Mononuclear cell (primary cell): Measurements from ENCODE around the gene KCNQ1OT1. TPM values are rescaled to one million over a fixed set of nuclear protein-coding genes. Genes with fewer than 3 reads are reported as not detected.

Experiments
- H3K27me3 ChIP-seq: 2 replicates; pipeline ENCODE4 v1.6.0; 2011; ENCODE audit warnings: low read length, control low read depth; ENCODE audit not compliant: insufficient read depth
- H3K4me1 ChIP-seq: 2 replicates; pipeline ENCODE4 v1.5.1; 2011; ENCODE audit warnings: mild to moderate bottlenecking, low read length, control low read depth; ENCODE audit not compliant: insufficient read depth
- H3K4me3 ChIP-seq: 2 replicates; pipeline ENCODE4 v1.5.1; 2011; ENCODE audit warnings: mild to moderate bottlenecking, low read length, moderate library complexity
- H3K9me3 ChIP-seq: 2 replicates; pipeline ENCODE4 v1.5.1; 2011; ENCODE audit warnings: low read depth, mild to moderate bottlenecking, control low read depth, low read length
- total RNA-seq: library from RNA; depleted of rRNA; stranded (reverse); fragments of >200 nt; gene quantifications from one replicate; pipeline ENCODE4 v1.2.3, GENCODE V29; 2012

The KCNQ1OT1 gene
- total RNA-seq, 1 donor, result 0.31 TPM

DNA sequence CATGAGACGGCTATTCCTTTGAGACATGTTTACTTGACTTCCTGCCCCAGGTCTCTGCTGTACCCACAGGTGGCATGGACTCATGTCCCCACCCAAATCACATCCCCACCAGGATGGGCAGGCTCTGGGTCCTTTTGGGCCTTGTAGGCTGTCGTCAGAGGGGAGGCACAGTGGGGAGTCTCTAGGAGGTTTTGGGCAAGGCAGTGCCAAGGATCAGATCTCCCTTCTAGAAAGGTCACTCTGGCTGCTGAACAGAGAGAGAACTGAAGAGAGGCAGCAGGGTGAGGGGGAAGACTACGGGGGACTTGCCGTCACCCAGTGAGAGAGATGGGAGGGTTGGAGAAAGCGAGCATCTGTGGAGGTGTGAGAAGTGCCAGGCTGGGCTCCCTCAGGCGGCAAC lies 4.6 kb upstream of the KCNQ1OT1 start:
- no peak overlapping the region for H3K4me3 ChIP-seq
- no peaks in the 10 kb centered on the region for H3K27me3 ChIP-seq
- peaks cover 5% of the 10 kb centered on the region for H3K4me1 ChIP-seq
- H3K9me3 ChIP-seq, result no peaks in the 10 kb centered on the region

DNA sequence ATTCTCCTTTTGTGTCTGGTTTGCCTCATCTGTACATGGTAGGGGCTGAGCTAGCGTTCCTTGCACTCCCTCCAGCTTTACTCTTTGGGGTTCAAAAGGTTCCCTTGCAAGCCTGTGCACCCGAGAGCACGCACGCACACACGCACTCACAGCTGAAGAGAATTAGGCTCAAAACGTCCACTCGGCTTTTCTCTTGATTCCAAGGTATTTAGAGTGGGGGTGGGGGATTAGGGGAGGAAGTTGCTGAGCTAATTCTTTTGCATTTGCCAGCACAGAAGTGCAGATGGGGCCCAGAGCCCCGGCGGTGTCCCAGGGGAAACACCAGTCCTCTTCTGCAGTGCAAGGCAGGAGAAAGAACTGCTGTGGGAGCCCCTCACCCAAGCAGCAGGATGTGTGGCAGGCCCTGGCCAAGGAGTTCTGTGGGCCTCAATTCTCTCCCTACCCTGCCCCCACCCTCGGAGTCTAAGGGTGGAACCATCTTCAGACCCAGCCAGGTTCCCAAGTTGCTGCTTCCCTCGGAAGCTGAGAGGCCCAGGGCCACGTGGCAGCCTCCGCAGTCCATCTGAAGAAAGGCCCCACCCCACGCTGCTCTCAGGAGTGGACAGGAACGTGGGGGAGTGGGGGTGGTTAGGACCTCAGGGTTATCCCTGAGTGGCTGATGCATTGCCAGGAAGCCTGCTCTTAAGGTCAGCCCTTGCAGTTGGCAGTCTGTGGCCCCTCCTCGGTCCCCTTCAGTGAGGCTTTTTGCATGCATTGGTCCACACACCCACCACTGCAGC lies 3.8 kb upstream of the KCNQ1OT1 start:
- H3K27me3 ChIP-seq, result no peaks in the 10 kb centered on the region
- H3K4me3 ChIP-seq, result no peak overlapping the region
- H3K4me1 ChIP-seq, result peaks cover 12% of the 10 kb centered on the region
- no peaks in the 10 kb centered on the region for H3K9me3 ChIP-seq

DNA sequence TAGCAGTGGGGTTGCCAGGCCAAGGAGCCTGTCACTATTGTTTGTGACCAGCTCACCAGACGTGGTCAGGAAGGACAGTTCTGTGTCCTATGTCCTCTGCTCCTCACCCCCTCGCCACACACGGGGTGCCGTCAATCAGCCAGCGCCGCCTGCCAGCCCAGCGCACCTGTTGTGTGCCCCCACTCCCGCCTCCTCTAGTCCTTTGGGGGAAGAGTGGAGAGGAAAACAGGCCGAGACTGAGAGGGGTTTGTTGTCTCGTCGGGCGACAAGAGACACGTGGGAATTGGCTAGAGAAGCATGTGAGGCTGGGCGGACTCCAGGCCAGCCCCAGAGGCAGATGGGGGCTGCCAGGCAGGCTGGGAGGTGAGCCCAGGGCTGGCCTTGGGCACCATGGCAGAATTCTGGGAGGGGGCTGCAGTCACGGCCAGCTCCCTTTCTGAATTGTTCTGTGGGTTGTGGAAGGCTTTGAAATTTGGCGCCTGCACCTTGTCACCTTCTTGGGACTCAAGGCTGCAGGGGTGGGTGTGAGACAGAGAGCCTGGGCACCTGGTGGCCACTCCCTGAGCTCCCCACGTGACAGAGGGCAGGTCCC lies 3.1 kb upstream of the KCNQ1OT1 start:
- Histone ChIP-seq H3K4me1 (peaks cover 16% of the 10 kb centered on the region), H3K4me3 (no peak overlapping the region), H3K27me3 (no peaks in the 10 kb centered on the region), H3K9me3 (no peaks in the 10 kb centered on the region)

DNA sequence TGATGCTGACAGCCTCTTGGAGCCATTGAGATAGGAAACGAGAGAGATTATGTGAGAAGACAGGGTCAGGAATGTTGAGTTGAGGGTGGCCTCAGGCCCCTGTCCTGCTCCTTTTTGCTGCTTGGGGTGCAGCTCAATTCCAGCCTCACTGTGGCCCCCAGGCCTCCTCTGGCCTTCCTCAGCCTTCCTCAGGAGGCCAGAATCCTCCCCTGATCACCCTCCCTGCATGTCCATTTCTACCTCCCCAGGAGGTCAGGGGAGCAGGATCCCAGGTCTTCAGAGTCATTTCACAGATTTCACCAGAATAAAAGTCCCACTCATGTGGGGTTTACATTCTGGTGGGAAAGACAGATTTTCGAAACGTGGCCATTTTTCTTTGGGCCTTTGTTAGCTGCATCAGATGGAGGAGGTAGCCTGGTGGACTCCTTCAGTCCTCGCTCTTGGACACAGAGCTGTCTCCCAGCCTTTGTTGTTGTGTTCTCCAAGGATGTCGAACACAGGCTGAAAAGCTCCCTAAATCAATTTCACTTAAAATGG lies 2.2 kb upstream of the KCNQ1OT1 start:
- H3K4me3 ChIP-seq, result no peak overlapping the region
- H3K4me1 ChIP-seq, result peaks cover 16% of the 10 kb centered on the region
- no peaks in the 10 kb centered on the region for H3K9me3 ChIP-seq
- H3K27me3 ChIP-seq, result no peaks in the 10 kb centered on the region

DNA sequence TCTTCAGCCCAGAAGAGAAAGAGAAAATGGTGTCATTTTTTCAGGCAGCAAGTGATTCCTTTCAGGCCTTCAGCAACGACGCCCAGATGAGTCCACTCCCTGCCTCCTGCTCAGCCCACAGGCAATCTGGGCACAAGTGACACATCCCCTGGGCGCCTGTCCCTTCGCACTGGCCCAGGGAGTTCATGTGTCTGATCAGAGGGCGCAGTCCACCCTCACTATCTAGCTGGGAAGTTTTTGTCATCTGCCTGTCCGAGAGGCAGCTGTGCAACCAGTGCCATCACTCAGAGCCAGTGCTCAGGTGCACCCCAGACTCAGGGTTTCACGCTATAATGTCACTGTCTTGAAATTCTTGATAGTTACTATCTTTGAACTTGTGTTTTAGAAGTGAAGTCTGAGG lies 1.4 kb upstream of the KCNQ1OT1 start:
- peaks cover 16% of the 10 kb centered on the region for H3K4me1 ChIP-seq
- H3K27me3 ChIP-seq, result no peaks in the 10 kb centered on the region
- H3K9me3 ChIP-seq, result no peaks in the 10 kb centered on the region
- H3K4me3 ChIP-seq, result no peak overlapping the region

DNA sequence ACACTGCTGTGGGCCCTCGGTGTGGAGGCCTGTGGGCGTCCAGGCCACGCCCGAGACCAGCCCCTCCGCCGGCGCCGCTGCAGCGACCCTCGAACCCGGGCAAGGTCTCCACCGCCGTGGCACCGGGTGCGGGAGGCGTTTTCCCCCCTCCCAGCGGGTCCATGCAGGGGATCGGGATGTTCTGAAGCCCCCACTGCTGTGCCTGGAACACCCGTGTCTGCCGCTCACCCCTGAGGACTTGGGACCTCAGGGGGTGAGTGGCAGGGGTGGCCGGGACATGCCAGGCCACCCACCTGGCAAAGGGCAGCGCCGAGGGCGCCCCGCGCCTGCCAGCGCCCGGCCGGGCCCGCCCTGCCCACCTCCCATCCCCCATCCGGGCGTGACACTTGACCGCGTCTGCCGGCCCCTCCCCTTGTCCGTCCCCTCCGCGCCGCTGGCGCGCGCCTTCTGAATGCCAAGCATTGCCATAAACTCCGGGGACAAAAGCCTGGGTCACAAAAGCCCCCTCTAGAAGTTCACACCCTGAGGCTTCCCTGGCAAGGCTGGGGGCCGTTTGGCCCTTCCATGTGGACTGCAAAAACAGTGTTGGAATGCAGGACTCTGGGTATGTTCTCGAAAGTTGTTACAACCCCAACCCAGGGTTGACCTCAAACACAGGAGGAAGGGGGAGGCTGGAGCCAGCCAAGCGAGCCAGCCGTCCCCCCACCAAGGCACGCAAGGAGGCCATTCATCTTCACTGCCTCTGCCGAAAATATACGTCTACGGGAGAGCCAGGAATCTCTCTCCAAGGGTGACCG lies 819 bp upstream of the KCNQ1OT1 start:
- Histone ChIP-seq H3K27me3 (no peaks in the 10 kb centered on the region), H3K4me1 (peaks cover 16% of the 10 kb centered on the region), H3K4me3 (peak overlapping the region; percentile 49), H3K9me3 (no peaks in the 10 kb centered on the region)

DNA sequence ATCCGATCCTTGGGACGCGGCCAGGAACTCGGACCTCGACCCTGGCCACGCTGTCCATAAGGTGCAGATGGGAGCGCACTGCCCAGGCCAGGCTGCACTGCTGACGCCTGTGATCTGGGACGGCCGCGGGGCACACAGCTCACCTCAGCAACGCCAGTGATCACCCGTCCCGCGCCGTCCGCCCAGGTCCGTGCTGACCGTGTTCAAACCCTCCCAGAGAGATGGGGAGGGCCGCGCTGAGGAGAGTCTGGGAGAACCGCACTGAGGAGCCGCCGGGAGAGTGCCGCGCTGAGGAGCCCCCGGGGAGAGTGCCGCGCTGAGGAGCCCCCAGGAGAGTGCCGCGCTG lies 636 bp downstream of the KCNQ1OT1 start:
- no peaks in the 10 kb centered on the region for H3K27me3 ChIP-seq
- H3K4me1 ChIP-seq, result peaks cover 16% of the 10 kb centered on the region
- H3K4me3 ChIP-seq, result peak overlapping the region; percentile 49
- no peaks in the 10 kb centered on the region for H3K9me3 ChIP-seq

DNA sequence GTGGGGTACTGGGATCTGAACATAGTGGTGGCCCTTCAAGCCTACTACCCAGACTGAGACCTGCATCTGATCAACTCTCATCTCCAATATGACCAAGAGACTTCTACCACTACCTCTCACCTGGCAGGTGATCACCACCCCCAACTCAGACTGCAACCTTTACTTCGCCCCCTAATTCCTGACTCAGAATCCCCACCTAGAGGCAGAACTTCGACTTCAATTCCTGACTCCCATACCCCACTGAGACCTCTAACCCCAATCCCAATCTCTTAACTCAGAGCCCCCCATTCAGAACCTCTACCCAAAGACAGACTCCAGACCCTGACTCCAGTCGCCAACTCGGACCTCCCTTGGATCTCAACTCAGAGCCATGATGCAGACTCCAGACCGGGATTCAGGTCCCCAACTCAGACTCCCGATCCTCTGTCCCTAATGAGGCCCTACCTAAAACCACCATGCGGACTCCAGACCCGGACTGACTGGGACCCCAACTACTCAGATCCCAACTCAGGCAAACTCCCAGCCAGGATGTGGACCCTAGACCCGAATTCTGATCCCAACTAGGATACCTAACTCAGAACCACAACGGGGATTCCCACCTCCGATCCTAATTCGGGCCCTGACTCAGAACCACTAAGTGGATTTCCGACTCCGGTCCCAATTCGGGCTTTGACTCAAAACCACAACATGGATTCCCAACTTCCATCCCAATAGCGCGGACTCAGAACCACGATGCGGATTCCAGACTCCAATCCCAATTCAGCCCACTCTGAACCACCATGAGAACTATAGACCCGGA lies 1.2 kb downstream of the KCNQ1OT1 start:
- Histone ChIP-seq H3K4me1 (peaks cover 16% of the 10 kb centered on the region), H3K4me3 (peak overlapping the region; percentile 49), H3K27me3 (no peaks in the 10 kb centered on the region), H3K9me3 (no peaks in the 10 kb centered on the region)

DNA sequence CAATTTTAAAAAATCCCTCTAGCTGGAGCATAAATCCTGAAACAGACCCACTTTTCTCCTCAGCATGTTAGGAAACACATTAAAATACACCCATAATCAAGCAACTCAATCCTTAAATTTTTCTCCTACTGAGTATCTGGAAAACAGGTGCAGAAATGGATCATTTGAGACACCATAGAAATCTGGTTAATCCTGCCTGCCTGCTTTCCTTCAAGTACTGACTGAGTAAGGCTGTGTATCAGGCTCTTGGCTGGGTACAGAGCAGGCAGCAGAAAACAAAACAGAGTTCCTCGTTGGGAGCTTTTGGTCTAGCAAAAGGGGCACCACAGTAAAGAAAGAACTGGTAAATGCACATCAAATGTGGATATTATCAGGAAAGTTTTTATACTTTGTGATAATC lies 1.9 kb downstream of the KCNQ1OT1 start:
- H3K4me1 ChIP-seq, result peaks cover 16% of the 10 kb centered on the region
- no peaks in the 10 kb centered on the region for H3K27me3 ChIP-seq
- no peak overlapping the region for H3K4me3 ChIP-seq
- no peaks in the 10 kb centered on the region for H3K9me3 ChIP-seq

DNA sequence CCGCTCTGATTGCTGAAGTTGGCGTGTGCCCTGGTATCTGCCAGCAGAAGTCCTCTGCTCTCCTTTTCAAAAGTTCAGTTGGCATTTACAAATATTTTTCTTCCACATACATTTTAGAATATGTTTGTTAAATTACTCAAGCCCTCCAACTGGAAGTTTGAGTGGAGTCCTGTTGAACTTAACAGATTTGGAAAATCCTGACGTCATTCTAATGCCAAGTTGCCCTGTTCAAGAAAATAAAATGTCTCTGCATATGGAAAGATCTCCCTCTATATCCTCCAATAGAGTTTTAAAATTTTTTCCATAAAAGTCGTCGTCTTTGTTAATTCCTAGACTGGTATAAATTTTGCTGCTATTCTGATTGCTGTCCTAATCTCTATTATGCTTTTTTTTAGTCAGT lies 3.3 kb downstream of the KCNQ1OT1 start:
- H3K27me3 ChIP-seq, result no peaks in the 10 kb centered on the region
- H3K9me3 ChIP-seq, result no peaks in the 10 kb centered on the region
- peaks cover 16% of the 10 kb centered on the region for H3K4me1 ChIP-seq
- no peak overlapping the region for H3K4me3 ChIP-seq

DNA sequence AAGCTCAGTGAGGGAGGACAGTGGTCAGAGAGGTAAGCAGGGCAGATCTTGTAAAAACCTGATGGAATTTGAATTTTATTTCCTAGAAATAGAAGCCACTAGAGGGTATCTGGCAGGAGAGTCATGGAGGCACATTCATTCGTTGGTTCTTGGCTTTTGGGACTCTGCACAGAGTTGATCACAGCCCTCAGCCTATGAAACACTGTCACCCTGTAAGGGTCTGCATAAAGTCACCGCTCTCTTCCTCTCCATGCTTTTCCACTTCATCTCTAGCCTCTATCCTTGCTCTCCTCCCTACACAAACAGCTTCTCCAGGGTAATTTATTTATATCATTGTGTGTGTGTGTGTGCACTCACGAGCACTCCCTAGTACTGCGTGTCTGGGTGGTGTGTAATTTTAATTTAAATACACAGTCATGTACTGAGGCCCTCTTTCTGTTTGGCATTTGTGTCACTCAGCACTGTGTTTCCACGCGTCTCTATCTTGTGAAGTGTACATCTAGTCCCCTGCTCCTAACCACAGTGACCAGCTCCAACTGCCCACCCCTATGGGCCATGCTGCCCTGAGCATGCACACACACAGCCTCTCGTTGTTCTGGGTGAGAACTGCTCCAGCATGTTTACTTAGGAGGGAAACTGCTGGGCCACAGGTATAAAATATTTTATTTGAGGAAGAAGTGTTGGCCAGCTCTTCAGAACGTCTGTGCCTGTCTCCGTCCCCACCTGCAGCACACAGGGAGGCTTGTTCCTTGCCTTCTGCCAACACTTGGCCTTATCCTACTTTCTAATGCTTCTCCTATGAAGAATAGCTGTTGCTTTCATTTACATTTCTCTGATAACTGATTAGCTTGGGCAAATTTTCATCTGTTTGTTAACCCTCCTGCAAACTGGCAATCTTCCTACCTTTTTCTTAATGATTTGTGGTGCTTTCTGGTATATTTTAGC lies 4.5 kb downstream of the KCNQ1OT1 start:
- H3K4me1 ChIP-seq, result peaks cover 11% of the 10 kb centered on the region
- H3K27me3 ChIP-seq, result no peaks in the 10 kb centered on the region
- no peaks in the 10 kb centered on the region for H3K9me3 ChIP-seq
- H3K4me3 ChIP-seq, result no peak overlapping the region

DNA sequence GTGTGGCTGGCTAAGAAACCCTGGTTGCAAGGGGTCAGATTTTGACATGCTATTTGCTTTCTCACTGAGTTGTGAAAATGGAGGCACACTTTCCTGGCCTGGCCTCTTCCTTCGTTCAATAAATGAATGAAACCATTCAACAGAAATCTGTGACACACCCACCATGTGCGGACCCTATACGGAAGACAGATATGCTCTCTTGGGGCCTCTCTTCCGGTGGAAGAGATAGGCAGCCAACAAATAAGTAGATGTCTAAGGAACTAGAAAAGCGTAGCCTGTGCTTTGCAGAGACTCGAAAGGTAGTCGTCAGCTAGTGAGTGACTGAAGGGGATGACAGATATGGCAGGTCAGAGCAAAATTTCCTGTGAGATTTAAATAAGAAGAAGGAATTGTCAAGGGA lies 5.3 kb downstream of the KCNQ1OT1 start:
- Histone ChIP-seq H3K4me3 (no peak overlapping the region), H3K9me3 (no peaks in the 10 kb centered on the region), H3K27me3 (no peaks in the 10 kb centered on the region), H3K4me1 (peaks cover 11% of the 10 kb centered on the region)

DNA sequence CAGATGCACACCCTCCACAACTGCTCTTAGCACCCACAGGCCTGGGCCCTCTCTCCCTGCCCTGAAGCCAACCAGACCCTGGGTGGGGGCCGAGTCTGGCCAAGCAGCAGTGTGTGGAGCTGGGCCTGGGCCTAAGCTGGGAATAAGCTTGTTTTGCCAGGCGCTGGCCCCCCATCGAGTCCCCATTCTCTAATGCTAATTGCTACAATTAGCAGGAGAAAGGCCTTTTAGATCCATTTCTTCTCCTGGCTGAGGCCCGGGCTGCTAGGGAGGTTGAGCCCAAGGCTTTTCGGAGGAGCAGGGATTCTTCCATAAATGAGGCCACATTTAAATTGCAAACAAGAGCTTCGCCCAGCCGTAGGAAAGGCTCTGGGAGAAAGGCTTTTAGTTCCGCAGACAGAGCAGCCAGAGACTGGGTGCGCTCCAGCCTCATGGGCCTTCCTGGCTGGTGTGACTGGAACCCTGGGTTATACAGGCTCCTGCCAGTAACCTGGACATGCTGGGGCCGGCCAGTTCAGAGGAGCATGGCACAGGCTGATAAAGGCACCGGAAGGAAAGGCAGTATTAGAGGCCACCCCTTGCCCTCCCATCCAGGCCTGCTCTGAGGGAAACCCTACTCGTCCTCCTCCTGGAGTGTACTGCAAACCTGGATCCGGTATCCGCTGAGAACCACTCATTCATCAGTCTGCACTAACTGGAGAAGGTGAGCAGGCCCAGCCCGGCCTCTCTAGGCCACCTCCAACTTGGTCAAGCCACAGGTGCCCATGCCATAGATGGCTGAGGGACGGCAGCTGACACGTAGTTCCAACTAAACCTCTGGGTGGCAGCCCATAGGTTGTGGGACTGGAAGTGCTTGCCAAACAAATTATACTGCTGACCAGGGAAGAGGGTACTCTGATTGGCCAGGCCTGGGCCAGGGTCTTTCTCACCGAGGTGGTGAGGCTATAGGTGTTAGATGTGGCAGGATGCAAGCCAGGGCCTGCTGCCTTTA lies 6.2 kb downstream of the KCNQ1OT1 start:
- Histone ChIP-seq H3K4me1 (peaks cover 4% of the 10 kb centered on the region), H3K9me3 (no peaks in the 10 kb centered on the region), H3K4me3 (no peak overlapping the region), H3K27me3 (no peaks in the 10 kb centered on the region)
